Dermis lymphatic vessel endothelial cell (primary cell): ENCODE results near the gene SOCS4. TPM values are rescaled to one million over a fixed set of nuclear protein-coding genes. Genes with fewer than 3 reads are reported as not detected.

Experiments used
- total RNA-seq: library from RNA; depleted of rRNA; stranded (reverse); fragments of >200 nt; gene quantifications from 2 replicates; pipeline ENCODE4 v1.2.1, GENCODE V29; 2014

SOCS4 gene, protein sequence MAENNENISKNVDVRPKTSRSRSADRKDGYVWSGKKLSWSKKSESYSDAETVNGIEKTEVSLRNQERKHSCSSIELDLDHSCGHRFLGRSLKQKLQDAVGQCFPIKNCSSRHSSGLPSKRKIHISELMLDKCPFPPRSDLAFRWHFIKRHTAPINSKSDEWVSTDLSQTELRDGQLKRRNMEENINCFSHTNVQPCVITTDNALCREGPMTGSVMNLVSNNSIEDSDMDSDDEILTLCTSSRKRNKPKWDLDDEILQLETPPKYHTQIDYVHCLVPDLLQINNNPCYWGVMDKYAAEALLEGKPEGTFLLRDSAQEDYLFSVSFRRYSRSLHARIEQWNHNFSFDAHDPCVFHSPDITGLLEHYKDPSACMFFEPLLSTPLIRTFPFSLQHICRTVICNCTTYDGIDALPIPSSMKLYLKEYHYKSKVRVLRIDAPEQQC
- 17.0 TPM in 2 replicates for total RNA-seq

DNA sequence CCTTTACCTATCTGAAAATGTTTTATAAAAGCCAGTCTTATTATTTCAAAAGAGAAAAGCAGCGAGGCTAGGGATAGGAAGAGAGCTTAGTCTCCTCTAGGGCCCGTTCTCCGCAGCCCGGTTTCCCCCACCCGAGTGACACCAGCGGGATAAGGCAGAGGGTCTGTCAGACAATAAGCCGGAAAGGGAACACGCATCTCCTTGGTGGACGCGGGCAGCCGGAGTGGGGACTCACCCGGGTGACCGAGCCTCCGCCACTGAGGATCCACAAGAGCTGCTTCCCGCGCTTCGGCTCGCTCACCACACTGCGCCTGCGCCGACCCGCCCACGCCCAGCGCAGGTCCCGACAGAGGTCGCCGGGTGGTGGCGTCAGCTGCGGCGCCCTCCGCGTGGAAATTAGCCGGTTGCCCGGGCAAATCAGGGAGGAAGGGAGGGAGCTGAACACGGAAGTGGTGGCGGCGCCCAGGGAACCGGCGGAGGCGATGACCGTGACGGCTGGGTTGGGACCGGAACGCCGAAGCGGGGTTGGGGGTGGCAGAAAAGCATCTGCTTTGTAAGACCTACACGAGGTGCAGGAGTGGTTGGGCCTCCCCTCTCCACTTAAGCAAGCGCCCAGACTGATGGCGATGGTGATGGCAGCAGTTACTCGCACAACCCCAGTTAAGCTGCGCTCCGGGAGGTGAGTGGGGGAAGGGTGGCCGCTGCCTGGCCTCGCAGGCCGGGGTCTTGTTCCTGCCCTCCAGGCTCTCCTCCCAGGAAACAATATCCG is at the start of gene SOCS4, which contains the start of gene WDHD1:
Gene SOCS4 (plus strand): TSS at position 444 of the 769 bp plus-strand sequence. CDS start 15,806 bp downstream, outside the sequence.
Gene WDHD1 (minus strand): TSS at position 307 of the 769 bp plus-strand sequence. CDS start 312 bp downstream, outside the sequence.

DNA sequence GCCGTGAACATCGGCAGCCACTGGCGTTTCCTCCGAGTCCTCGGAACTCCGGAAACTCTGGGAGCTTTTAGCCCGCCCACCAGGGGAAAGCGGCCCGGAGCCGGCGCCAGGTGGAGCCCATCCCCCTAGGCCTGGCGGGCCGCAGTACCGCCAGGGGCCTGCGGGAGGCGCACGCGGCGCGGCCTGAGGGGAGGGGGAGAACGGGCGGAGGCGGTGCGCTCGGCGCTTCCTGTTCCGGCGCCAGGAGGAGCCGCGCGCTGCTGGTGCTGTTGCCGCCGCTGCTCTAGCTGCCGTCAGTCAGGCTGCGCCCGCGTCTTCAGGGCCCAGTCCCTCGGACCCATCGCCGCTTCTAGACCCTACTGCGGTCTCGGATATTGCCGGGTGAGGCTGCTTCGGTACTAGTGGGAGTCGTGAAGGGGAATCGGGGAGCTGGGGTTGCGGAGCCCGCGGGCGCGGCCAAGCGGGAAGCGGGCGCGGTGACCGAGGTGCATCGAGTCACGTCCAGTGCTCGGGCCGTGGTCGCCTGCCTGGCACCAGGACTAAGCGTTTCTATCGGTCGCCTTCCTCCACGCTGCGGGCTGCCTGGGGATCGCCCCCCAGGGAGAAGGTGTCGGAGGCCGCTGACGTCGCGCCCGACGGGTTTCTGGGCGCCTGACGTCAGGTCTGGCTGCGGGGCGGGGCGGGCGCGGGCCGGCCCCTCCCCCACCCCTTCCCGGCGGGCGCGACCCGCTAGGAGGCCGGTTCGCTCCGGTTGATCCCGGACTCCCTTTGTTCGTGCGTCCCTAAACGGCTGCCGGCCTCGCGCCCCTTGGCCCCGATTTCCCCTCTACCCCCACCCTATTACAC is 24.6 kb downstream of the SOCS4 start, which contains the start of gene MAPK1IP1L:
Gene MAPK1IP1L (plus strand): TSS at position 225 of the 846 bp plus-strand sequence. CDS start 10,037 bp downstream, outside the sequence.

Other genes with a start within 250 kb of the SOCS4 start
- 2.7 and 10.1 TPM in 2 replicates for gene GCH1, start 124.4 kb upstream of the SOCS4 start, total RNA-seq
- gene WDHD1, start 137 bp upstream of the SOCS4 start, total RNA-seq: 3.5 and 5.2 TPM in 2 replicates
- 15.5 and 20.3 TPM in 2 replicates for gene MAPK1IP1L, start 24.4 kb downstream of the SOCS4 start, total RNA-seq
- 82.6 and 115 TPM in 2 replicates for gene LGALS3, start 102.0 kb downstream of the SOCS4 start, total RNA-seq
- 5.1 and 7.6 TPM in 2 replicates for gene DLGAP5, start 164.3 kb downstream of the SOCS4 start, total RNA-seq
- gene FBXO34, start 244.2 kb downstream of the SOCS4 start, total RNA-seq: 23.4 and 26.5 TPM in 2 replicates